ENCODE data around the gene FRMD5.

FRMD5 gene

GRCh38 chr15:44159492-44159891 is 35.6 kb downstream of the FRMD5 start:
- no peak for DNase-seq

DNA sequence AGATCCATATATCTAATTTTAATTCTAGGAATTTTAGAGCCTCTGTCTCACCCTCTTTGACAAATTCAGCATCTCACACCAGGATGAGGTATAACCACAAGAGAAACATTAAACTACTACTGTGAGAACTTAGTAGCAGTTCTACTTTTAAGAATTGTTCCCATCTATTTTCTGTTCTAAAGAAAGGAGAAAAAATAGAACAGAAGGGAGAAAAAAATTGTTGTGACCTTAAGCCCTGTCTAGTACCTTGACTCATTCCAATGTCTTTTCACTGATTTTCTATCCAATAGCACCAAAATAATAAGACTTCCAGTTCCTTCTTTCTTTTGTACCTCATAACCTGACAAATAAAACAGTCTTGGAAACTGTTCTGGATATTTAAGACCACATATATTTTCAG is 37.0 kb downstream of the FRMD5 start:
- no peak for DNase-seq

GRCh38 chr15:44157679-44158078 is 37.4 kb downstream of the FRMD5 start:
- no peak for DNase-seq

- no peak for DNase-seq
Observed at GRCh38 chr15:44153352-44153751, 41.7 kb downstream of the FRMD5 start.

GRCh38 chr15:44149224-44149623 is 45.8 kb downstream of the FRMD5 start:
- no peak for DNase-seq

DNA sequence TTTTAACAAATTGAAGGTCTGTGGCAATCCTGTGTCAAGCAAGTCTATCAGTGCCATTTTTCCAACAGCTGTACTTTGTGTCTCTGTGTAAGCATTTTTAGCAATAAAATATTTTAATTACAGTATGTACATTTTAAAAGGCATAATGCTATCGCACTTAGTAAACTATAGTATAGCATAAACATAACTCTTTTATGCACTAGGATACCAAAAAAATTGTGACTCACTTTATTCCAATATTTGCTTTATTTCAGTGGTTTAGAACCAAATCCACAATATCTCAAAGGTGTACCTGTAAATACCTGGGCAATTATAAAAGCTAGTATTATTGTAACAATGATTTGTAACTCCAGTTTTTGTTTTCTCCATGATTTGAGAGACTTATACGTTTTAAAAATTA is 46.5 kb downstream of the FRMD5 start:
- DNase-seq, result no peak

GRCh38 chr15:44147636-44148035 is 47.4 kb downstream of the FRMD5 start:
- DNase-seq, result no peak

- no peak for DNase-seq
Observed at GRCh38 chr15:44145495-44145894, 49.6 kb downstream of the FRMD5 start.

GRCh38 chr15:44144992-44145391 is 50.1 kb downstream of the FRMD5 start:
- DNase-seq, result no peak

DNA sequence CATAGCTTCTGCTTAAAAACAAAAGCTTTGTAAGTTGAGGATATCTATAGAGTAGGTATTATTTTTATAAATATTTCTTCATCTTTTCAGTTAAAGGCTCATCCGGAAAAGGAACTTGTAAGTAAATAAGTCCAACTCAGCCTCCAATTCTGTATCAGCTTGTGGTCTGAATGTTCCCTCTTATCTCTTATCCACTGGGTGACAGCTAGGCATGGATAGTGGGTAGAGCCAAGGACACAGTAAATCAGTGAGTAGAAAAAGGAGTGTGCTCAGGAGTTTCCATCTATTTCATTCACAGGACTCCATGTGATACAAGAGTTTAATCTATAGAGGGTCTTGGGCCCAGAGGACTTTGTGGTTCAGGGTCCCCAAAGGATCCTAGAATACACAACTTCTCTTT is 50.9 kb downstream of the FRMD5 start:
- DNase-seq, result no peak

GRCh38 chr15:44137750-44138149 is 57.3 kb downstream of the FRMD5 start:
- no peak for DNase-seq

GRCh38 chr15:44136991-44137477 is 58.0 kb downstream of the FRMD5 start:
- DNase-seq, result no peak

DNA sequence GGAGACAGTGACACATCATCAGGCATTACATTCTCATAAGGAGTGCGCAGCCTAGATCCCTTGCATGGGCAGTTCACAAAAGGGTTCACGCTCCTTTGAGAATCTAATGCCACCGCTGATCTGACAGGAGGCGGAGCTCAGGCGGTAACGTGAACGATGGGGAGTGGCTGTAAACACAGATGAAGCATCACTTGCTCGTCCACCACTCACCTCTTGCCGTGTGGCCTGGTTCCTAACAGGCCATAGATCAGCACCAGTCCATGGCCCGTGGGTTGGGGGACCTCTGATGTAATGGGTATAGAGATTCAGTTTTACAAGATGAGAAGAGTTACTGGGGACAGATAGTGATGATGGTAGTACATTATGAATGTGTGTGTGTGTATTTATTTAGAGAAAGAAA is 63.0 kb downstream of the FRMD5 start:
- no peak for DNase-seq

- no peak for DNase-seq
Observed at GRCh38 chr15:44130778-44131177, 64.3 kb downstream of the FRMD5 start.

DNA sequence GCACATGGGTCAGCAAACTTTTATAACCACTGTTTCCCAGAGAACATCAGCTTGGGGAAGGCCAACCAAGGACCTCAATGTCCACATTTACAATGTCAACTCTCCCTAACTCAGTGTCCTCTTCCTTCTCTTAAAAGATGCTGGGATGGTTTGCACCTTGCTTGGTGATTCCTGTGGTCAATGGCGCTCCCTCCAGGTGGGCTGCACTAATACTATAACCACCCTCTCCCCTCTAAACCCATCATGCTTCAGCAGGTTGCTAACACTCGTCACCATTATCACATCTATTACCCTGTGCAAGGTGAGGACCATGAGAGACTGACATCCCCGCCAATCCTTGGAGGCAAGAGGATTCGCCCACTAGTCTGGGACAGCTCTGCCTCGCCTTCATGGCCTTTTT is 65.2 kb downstream of the FRMD5 start:
- DNase-seq, result no peak

DNA sequence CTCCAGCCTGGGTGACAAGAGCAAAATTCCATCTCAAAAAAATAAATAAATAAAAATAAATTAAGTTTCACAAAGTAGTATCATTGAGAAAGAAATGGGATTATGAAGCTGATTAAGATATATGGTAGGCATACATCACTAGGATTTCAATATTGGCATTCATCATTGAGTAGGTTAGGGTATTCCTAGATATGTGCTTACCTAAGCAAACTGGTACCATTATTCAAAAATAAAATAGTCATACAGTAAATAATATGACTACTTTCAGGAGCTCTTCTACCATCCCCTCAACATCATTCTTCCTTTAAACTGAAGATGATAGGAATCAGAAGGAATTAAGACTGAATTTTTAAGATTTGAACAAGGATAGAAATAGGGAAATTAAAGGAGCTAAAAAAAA is 66.6 kb downstream of the FRMD5 start:
- DNase-seq, result no peak

DNA sequence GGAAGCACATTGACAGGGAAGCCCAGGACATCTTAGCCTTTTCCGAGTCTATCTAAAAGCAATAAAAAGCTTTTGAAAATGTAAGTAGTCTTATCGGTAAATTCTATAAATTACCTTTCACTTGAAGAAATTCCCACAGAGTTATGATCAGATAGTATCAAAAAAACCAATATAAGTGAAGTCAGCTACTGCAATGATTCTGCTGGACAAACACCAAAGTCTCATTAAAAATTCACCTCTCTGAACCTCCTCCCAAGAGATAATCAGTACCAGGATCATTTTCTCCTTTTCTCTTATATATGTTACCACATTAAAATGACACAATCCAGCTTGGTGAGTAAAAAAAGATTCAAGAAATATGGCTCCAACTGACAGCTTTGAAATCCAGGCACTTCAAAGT is 69.2 kb downstream of the FRMD5 start:
- DNase-seq, result no peak

DNA sequence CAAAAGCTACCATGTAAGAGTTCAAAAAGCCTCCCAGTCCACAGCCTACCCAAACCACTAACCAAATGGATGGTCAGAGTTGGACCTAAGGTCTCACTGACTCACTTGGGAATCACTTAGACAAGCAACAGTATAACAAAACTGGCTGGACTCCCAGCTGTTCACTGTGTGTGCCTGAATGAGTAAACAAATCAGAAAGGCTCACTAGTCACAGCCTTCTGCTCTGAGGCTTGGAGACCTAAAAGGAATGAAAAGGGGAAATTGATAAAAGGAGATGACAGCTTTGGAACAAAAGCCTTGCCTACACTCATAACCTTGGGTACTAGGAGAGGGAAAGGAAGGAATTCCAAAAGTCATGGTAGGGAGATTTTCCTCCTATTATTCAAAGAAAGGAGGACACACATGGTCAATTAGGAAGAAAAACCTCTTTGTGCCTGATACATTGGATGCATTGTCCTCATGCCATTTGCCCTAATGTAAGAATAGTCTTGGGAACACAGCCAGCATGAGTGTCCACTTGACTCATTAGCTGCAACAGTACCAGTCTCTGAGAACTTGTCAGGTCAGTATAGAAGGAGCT is 92.3 kb downstream of the FRMD5 start:
- DNase-seq, result no peak

DNA sequence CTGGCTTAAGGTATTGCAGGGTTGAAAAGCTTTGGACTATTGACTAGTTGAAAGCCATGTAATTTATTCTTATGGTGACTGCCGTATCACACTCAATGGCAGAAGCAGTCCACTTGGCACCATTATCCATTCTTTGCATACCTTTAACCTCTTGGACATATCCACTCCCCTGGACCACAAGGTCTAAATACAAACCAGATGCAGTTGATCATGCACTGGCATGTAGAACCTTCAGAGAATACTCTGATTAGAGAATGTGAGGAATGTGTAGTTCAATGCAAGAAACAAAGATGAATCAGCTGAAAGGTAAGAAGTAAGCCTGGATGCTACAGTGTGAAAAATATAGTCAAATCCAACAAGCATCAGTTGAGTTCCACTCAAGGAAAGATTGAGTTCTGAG is 93.1 kb downstream of the FRMD5 start:
- no peak for DNase-seq

GRCh38 chr15:44101286-44101685 is 93.8 kb downstream of the FRMD5 start:
- no peak for DNase-seq

DNA sequence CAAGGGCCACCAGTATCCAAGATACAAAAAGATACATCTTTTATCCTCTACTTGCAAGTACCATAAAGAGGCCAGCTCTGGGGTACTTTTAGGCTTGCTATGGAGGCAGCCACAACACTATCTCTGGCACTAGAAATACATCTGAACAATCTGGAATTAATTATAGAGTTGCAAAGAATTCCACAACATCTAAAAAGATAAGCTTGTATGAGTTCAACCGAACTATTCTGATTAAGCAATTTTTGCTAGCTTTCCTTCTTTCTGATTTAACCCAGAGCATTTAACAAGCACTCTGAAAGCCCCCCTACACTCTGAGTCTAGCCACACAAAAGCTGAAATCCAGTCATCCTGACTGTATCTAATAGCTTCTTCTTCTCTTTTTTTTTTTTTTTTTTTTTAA is 95.4 kb downstream of the FRMD5 start:
- DNase-seq, result no peak

GRCh38 chr15:44097552-44097951 is 97.5 kb downstream of the FRMD5 start:
- no peak for DNase-seq

GRCh38 chr15:44096596-44096995 is 98.5 kb downstream of the FRMD5 start:
- DNase-seq, result no peak

- no peak for DNase-seq
Observed at GRCh38 chr15:44094781-44095180, 100.3 kb downstream of the FRMD5 start.

- DNase-seq, result no peak
Observed at GRCh38 chr15:44093836-44094235, 101.2 kb downstream of the FRMD5 start.

DNA sequence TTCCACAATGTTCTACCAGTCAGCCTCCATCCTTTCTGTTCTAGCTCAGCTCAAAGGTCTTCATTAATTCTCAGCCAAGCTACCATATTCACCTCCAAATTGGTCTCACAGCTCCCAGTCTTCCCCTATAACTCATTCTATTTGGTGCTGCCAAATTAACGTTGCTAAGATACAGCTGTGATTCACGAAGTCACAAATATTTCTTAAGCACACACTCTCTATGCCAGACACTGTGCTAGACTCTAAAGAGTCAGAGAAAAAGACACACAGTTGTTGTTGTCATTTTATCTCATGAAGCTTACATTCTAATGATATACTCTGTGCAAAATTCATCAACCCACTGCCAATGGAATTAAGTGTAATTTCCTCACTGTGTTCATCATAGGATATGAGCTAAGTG is 102.8 kb downstream of the FRMD5 start:
- no peak for DNase-seq

All from NCI-H187 treated with DMSO at 0.1 percent for 48 hours (cell line).